ENCODE data around the gene ACSF3.
"Not testable (repeated sequence)": the region's sequence is repeated elsewhere in the genome, so short reads cannot be mapped to it uniquely, and the experiment has no call there.

Gene ACSF3

GRCh38 chr16:89073346-89074071, 20.1 kb upstream of the ACSF3 start:
- no peak for DNase-seq

- not testable (repeated sequence) for DNase-seq
These were observed 19.5 kb upstream of the ACSF3 start for GRCh38 chr16:89074072-89074674.

DNA sequence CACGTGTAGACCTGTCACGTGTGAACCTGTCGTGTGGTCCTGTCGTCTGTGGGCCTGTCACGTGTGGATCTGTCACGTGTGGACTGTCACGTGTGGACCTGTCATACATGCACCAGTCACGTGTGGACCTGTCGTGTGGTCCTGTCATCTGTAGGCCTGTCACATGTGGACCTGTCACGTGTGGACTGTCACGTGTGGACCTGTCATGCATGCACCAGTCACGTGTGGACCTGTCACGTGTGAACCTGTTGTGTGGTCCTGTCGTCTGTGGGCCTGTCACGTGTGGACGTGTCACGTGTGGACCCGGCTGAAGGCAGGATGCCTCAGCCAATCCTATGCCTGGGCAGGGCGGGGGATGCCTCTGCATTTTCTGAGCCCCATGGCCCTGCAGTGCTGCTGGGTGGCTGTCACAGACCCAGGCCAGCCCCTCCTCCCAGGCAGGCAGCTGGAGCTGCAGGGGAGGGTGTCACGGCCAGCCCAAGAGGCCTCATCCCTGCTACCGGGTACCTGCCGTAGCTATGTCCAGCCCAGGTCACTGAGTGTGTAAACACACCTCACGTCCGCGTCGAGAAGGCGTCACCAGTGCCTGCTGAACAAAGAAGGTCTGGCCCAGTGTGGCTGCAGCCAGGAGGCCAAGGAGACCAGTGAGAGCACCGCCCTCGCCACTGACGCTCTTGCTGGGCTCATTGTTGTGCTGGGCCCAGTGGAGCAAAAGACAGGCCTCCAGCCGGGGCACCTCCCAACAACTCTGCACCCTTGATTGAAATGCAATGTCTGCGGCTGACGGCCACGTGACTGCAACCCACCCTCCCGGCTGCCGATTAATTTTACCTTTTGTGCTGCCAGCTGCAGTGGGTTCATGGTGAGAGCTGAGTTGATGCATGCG, 18.6 kb upstream of the ACSF3 start:
- no peak for DNase-seq

DNA sequence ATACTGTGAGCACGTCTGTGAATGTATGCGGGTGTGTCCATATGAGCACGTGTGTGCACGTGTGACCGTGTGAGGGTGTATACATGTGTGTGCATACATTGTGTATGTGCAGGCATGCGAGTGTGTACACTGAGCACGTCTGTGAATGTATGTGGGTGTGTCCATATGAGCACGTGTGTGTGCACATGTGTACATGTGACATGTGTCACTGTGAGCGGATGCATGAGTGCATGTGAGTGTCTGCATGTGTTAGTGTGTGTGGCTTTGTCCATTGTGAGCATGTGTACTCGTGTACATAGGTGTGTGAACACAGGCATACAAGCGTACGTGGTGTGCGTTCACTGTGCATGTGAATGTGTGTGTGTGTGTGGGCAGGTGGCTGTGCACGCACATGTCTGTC, 17.5 kb upstream of the ACSF3 start:
- no peak for DNase-seq

DNA sequence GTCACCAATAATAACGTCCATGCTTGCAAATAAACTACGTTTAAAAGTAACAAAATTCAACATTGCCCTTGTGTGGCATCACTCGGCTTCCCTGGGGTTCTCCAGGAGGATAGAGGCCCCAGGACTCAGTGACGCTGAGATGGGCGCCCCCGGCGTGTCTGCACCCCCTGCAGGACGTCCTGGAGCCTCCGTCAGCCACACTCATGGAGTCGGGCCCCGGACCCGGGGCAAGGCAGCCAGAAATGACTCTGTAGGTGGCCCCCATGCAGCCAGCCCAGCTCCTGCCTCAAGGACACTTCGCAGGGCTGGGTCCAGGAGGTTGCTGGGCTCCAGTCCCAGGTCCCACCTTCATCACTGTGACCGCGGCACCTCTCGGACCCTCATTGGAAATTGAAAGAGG, 16.6 kb upstream of the ACSF3 start:
- no peak for DNase-seq

DNA sequence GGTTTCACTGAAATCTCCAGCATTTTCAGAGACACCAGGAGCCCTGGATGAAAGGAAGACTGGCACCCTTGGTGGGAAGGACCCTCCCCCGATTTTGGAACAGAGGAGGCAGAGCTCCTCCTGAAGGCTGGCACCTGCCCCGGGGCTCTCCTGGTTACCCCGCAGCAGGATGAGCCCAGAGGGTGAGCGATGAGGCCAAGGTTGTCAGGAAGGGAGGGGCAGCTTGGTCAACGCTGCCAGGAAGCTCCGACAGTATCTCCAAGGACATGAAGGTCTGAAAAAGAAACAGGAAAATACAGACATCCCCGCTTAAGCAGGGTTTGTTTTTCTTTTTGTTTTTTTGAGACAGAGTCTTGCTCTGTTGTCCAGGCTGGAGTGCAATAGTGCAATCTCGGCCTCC, 15.5 kb upstream of the ACSF3 start:
- DNase-seq: no peak

DNA sequence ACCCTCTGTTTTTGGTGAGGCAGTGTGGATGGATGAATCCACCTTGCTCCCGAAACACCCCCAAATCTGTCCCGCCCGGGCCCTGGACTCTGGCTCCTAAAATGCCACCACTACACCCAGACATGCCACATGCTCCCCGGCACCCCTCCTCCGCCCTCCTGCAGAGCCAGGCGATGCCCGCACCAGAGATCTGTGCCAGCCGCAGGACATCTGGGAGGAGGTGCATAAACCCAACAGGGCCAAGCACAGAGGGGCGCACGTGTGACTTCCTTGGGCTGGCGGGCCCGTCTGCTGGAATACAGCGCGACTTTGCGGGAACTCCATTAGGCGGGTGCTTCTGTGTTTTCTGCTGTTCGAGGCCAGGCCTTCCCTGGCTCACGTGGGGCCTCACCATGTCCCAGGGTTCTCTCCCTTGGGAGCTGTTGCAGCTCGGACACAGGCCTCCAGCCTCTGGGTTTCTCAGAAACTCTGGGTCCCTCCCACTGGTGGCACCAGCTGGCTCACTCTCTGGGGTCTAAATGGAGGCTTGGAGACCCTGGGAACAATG, 14.1 kb upstream of the ACSF3 start:
- DNase-seq: no peak

DNA sequence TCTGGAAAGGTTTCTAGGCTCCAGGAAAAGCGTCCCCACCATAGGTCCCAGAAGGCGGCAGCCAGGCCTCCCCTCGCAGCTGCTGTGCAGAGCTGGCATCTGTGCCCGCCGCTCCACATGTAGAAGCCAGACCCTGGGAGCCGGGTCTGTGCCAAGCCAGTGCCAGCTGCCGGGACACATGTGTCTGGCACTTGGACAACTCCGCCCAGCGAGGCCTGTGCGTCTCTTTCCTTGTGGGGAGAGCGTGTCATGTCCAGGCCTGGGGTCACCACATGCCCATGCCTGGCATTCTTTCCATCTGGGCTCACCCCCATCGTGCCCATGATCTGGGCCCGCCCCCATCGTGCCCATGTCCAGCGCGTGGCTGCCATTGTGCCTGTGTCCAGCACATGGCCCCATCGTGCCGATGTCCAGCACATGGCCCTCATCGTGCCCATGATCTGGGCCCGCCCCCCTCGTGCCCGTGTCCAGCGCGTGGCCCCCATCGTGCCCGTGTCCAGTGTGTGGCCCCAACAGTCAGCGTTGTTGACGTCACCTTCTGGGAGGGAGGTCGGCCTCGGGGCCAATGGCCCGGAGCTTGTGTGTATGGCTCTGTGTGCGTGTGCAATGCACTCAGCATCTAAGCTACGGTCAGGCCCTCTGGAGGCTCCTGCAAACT, 13.3 kb upstream of the ACSF3 start:
- no peak for DNase-seq

DNA sequence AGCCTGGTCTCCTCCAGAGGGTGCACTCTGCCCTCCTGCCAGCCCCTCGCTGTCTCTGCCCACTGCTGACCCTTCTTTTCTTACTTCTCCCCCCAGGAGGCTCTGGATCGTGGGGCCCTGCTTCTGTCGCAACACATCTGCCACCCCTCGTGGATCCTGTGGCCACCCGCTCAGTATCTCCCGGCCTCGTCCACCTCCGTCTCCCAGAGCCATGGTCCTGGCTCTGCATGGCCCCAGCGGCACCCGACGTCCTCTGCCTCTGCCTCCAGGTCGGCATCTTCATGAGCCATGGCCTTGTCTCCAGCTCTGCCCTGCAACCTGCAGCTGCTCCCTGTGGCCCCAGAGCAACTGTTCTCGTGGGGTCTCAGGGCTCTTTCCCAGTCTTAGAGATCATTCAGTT, 12.1 kb upstream of the ACSF3 start:
- no peak for DNase-seq

- no peak for DNase-seq
These were observed 9.2 kb upstream of the ACSF3 start for GRCh38 chr16:89084411-89084810.

DNA sequence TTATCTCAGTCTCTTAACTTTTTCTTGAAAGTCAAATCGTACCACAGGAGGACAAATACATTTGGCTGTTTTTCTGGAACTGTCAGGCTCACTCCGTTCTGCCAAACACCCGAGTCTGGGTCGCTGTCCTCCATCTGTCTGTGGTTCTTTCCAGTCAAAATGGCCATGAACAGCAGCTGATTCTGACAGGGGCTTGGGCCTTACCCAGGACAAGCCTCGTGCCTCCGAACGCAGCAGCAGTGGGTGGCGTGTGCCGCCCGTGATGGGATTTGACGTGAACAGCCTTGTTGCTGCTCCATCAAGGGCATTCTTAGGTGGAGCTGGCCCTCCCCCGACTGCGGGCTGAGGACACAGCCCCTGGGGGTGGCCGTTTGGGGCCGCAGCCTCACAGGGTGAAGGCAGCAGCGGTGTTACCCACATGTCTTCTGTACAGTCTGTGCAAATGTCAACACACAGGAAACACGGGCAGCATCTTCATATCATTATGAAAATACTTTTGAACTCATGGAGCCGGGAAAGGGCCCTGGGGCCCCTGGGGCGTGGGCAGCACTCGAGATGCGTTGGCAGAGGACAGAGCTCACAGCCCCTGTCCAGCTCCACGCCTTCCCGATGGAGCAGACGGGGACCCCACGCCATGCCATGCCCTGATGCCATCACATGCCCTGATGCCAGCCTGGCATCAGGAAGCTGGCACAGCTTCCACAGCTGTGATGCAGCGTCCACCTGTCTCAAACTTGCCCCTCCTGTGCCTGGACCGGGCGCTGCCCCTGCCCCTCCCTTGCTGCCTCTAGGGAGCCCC, 8.6 kb upstream of the ACSF3 start:
- DNase-seq: no peak

DNA sequence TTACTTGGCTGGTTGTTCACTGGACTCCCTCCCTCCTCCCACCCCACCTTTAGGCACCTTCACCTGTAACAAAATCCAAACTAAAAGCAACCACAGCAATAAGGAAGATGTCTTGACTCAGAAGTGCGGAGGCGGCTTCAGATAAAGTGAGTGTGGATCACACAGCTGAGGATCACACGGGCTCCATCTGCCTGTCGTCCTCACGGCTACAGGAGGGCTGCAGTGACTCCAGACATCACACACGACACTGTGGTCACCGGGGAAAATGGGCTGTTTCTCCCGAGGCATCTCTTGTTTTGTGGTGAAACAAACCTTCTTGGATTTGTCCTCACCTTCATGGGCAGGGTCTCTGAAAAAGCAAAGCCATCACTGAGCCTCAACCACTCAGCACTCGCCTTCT, 7.9 kb upstream of the ACSF3 start:
- DNase-seq: no peak

- DNase-seq: no peak
These were observed 5.6 kb upstream of the ACSF3 start for GRCh38 chr16:89087922-89088497.

DNA sequence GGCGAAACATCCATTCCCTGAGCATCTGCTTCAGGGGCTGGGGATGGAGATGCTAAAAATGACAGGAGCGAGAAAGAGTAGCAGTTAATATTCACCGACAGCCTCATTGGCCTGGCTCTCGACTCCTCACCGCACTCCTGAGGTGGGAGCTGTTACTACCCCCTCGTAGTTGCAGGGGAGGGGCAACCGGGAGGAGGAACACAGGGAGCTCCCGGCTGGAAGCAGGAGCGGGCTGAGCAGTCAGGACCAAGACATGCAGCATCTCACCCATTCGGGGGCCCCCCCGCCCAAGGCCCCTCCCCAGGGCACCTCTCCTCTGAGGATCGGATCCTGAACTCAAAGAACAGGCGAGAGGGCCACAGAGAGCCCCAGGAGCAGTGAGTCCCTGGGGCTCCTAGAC, 4.5 kb upstream of the ACSF3 start:
- no peak for DNase-seq

GRCh38 chr16:89090182-89090630, 3.4 kb upstream of the ACSF3 start:
- no peak for DNase-seq

GRCh38 chr16:89090669-89091426, 2.8 kb upstream of the ACSF3 start:
- no peak for DNase-seq

DNA sequence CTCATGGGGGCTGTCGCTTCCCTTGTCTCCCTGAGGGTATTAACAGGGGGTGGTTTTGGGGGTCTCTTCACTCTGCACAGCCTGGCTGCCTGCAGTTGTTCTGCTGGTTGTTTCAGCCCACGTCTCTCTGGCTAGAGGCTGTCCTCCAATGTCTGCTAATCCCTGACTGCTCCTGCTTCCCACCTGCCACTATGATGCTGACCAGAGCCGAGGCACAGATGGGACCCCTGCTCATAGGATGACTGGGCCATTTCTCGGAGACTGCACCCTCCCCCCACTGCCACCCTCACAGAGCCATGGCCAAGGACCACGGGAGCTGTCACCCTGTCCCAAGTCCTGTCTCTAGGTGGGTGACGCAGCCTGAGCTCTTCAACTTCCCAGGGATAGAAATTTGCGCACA, 1.6 kb upstream of the ACSF3 start:
- no peak for DNase-seq

DNA sequence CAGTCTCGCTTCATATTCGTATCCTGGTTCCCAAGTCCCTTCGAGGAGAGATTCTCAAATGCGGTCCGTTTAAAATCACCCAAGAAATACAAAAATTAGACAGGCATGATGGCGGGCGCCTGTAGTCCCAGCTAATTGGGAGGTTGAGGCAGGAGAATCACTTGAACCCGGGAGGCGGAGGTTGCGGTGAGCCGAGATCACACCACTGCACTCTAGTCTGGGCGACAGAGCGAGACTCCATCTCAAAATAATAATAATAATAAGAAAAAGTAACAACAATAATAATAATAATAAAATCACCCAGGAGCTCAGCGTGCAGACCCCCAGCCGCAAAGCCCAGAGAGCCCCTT, 425 bp upstream of the ACSF3 start:
- not testable (repeated sequence) for DNase-seq

- no peak for DNase-seq
These were observed 714 bp downstream of the ACSF3 start for GRCh38 chr16:89094252-89094879.

DNA sequence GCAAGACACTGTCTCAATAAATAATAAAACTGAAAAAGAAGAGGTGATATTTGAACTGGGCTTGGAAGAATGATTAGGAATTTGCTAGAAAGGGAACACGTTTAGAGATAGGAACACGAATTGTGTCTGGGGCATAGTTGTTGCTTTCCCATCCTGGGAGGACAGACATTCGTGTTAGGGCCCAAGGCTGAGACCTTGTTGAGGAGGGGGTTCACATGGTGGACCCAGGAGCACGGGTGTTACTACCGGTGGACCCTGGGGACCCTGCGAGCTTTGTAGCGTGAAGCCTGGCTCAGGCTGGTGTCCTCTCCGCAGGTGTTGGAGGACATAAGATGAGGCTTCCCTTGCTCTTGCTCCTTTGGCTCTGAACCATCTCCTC, 1.2 kb downstream of the ACSF3 start:
- DNase-seq: no peak

DNA sequence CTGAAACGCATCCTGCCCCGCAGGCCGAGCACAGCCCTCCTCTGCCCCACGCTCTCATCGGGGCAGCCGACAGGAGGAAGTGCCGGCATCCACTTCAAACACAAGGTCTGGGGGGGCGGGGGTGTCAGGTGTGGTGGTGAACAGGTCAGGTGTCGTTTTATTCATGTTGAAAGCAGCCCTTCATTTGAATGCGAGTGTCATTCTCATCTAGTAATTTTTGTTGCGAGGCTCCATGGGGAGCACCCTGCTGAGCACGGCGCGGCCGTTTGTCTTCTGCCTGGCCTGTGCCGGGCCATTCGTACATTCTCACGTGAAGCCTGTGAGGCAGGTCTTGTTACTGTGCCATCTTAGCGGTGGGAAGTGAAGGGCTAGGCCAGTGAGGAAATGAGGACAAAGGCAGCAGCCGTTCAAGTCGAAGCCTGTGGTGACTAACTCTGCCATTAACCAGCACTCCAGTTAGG, 1.9 kb downstream of the ACSF3 start:
- DNase-seq: no peak

Data from SW 1271 (cell line).